GM10847 (cell line): ENCODE data around the gene THSD7A.

Experiments
- POLR2A ChIP-seq: IDR thresholded peaks from 2 replicates; pipeline ENCODE4 v1.6.1; 2011; ENCODE audit not compliant: insufficient read length; ENCODE audit errors: extremely low read depth

Gene THSD7A

DNA sequence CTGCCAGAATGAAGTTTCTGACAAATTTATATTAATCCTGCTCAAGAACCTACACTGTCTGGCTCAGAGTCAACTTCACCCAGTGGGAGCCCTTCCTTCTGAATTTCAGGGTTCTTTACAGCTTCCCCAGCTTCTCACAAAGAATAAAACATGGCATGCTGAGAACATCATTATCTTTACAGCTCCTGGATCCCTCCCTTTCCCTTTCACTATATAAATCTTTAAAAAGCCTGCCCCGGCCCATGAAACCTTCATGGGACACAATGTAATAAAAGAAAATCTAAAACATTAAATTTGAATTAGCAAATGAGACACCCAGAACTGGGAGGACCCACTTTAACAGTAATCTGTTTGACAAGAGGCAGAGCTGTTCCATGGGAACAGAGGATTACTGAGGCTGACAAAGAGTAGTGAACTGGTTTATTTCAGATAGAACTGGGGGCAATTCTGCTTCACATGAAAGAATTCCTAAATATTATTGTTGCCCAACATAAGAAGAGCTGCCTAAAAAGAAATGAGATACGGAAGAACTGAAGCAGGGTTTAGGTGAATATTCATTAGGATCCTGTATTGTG lies 222.8 kb downstream of the THSD7A start:
- TF ChIP-seq POLR2A, result no peak

DNA sequence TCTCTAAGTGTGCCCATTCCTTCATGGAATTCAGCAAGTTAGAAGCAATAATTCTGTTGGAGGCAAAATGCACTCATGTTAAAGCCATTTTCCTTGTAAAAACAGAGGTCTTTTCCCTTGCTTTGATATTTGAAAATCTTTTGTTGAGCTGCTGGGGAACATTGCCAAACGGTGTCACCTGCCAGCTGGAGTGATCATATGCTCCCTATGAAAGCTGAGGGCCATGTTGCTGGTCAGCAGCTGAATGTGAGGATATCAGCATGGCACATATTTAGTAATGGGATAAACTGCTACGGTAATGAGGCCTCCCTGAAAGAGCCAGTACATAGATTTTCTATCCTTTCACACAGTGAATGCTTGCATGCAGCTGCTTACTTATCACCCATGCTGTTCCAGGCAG lies 224.3 kb downstream of the THSD7A start:
- no peak for TF ChIP-seq POLR2A

- no peak for TF ChIP-seq POLR2A
These were observed 226.2 kb downstream of the THSD7A start for GRCh38 chr7:11605749-11606148.

- no peak for TF ChIP-seq POLR2A
These were observed 227.5 kb downstream of the THSD7A start for GRCh38 chr7:11604505-11604904.

- no peak for TF ChIP-seq POLR2A
These were observed 230.2 kb downstream of the THSD7A start for GRCh38 chr7:11601761-11602160.

GRCh38 chr7:11593322-11593721 lies 238.7 kb downstream of the THSD7A start:
- no peak for TF ChIP-seq POLR2A

GRCh38 chr7:11592699-11593098 lies 239.3 kb downstream of the THSD7A start:
- TF ChIP-seq POLR2A, result no peak

- no peak for TF ChIP-seq POLR2A
These were observed 240.1 kb downstream of the THSD7A start for GRCh38 chr7:11591943-11592342.

DNA sequence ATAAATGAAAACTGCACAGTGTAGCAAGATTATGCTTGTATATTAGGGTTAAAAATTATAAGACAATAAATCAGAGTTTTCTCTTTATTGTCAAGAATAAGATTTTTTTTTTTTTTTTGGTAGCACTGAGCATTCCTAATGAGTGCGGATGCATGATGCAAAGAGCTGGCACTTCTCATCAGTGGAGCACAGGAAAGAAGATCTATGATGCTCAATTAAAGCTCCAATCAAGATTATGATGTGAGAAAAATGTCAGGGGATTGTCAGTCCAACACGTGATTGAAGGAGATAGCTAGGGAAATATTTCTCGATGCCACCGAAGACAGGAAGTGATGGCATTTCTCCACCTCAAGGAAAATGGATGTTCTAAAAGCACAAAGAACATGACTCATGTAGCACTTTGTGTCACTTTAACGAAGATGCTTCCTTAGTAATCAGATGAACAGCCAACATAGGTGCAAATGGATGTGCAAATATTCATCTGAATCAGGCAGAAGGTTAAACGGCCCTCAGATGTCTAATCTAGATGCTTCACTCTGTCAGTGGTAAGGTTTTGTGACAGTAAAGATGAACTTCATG lies 240.9 kb downstream of the THSD7A start:
- TF ChIP-seq POLR2A, result no peak

- no peak for TF ChIP-seq POLR2A
These were observed 242.7 kb downstream of the THSD7A start for GRCh38 chr7:11589251-11589650.

- no peak for TF ChIP-seq POLR2A
These were observed 244.2 kb downstream of the THSD7A start for GRCh38 chr7:11587814-11588213.

DNA sequence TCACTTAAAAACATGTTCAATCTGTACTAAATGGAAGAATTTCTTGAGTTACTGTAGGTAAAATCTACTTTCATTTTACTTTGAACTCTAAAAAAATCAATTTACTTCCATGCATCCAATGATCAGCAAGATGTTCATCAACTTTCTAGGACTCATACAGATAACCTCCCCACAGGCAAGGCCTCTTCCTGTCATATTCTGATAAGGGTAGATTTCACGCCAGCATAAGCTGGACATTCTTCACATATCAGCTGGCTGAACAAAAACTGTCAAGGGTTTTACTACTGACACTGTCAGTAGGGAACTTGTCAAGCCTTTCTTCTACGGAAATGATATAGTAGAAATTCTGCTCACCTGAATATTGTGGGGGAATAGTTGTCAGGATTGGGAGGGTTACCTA lies 244.9 kb downstream of the THSD7A start:
- no peak for TF ChIP-seq POLR2A

GRCh38 chr7:11584406-11585031 lies 247.5 kb downstream of the THSD7A start:
- no peak for TF ChIP-seq POLR2A

DNA sequence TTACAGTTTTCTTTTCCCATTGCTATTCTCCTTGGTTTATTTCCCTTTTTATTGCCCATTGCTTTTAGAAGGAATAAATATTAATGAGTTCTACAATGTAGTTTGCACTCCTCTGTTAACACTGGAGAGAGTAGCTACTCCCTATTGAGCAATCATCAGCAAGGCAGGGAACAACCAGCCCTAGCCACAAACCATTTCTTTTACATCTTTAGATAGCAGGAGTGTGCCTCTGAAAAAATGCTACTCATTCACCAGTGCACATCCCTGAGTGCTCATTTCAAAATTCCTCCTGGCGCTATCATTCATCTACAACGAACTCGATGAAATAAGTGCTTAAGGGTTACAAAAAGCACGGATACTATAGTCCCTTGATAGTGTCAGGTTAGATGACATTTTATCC lies 252.9 kb downstream of the THSD7A start:
- TF ChIP-seq POLR2A, result no peak

GRCh38 chr7:11576310-11576709 lies 255.7 kb downstream of the THSD7A start:
- no peak for TF ChIP-seq POLR2A

- TF ChIP-seq POLR2A, result no peak
These were observed 258.8 kb downstream of the THSD7A start for GRCh38 chr7:11573128-11573750.
